Thoracic aorta (tissue), 2 donors: ENCODE results near the gene HDC. TPM values are rescaled to one million over a fixed set of nuclear protein-coding genes. Genes with fewer than 3 reads are reported as not detected.

ENCODE experiments used
- ATAC-seq: fragments of 150-250 bp; one replicate; pipeline ENCODE4 v1.8.0; 2017; ENCODE audit warnings: low read depth; ENCODE audit not compliant: insufficient number of reproducible peaks, low FRiP score
- DNase-seq: peaks from one replicate; pipeline ENCODE4 v3.0.0-alpha.2; 2020; ENCODE audit warnings: low spot score
- H3K27ac ChIP-seq, 2 donors: fragments of 200-600 bp; sonication (generic); 1 replicate in 1 of 2; 2 replicates in 1 of 2; pipeline ENCODE4 v1.5.1; 2016; ENCODE audit warnings: mild to moderate bottlenecking in 2 of 2, moderate library complexity in 2 of 2
- H3K27me3 ChIP-seq: fragments of 200-600 bp; sonication (generic); replicated peaks from 2 replicates; pipeline ENCODE4 v1.6.0; 2016; ENCODE audit warnings: mild to moderate bottlenecking; ENCODE audit not compliant: insufficient read depth
- H3K36me3 ChIP-seq: fragments of 200-600 bp; sonication (generic); one replicate; pipeline ENCODE4 v1.5.1; 2016
- H3K4me1 ChIP-seq, 2 donors: fragments of 200-600 bp; sonication (generic); 1 replicate in 1 of 2; 2 replicates in 1 of 2; pipeline versions ENCODE4 v1.5.1 to v1.6.0; 2016; ENCODE audit warnings: low read depth in 2 of 2, mild to moderate bottlenecking in 1 of 2; ENCODE audit not compliant: control insufficient read depth in 1 of 2
- H3K4me3 ChIP-seq: fragments of 200-600 bp; sonication (generic); 2 replicates; pipeline ENCODE4 v1.5.1; 2016; ENCODE audit warnings: mild to moderate bottlenecking
- H3K9me3 ChIP-seq: fragments of 200-600 bp; sonication (generic); 2 replicates; pipeline ENCODE4 v1.5.1; 2016
- total RNA-seq, 2 donors: library from RNA; depleted of rRNA; stranded (reverse); fragments of >200 nt; gene quantifications; one replicate each; pipeline versions ENCODE4 v1.1.0 to v1.2.3, GENCODE V29; 2016
- TF ChIP-seq, protein P1 (sequence below): fragments of 200-600 bp; sonication (generic); IDR thresholded peaks from one replicate; pipeline ENCODE4 v1.5.1; 2019; ENCODE audit warnings: antibody characterized with exemption

Gene HDC
- total RNA-seq, 2 donors from 2014 or later = 4.0 to 8.3 TPM

DNA sequence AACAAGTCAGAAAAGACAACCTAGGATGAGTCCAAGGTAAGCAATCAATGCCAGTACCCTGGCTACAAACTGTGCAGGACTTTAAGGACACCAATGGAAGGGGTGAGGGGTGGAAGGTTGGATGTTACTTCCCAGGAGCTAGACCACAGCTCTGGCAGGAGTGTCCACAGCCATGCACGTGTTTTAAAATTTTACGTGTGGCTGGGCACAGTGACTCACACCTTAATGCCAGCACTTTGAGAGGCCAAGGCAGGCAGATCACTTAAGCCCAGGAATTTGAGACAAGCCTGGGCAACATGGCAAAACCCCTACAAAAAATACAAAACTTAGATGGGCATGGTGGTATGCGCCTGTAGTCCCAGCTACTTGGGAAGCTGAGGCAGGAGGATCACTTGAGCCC lies 14.7 kb upstream of the HDC start:
- no peak for DNase-seq
- Histone ChIP-seq H3K9me3 (no peaks in the 10 kb centered on the region), H3K4me3 (no peak overlapping the region), H3K27me3 (no peaks in the 10 kb centered on the region), H3K36me3 (no peaks in the 10 kb centered on the region), H3K27ac (no peak overlapping the region), H3K4me1 (no peaks in the 10 kb centered on the region)
- TF ChIP-seq, protein P1, sequence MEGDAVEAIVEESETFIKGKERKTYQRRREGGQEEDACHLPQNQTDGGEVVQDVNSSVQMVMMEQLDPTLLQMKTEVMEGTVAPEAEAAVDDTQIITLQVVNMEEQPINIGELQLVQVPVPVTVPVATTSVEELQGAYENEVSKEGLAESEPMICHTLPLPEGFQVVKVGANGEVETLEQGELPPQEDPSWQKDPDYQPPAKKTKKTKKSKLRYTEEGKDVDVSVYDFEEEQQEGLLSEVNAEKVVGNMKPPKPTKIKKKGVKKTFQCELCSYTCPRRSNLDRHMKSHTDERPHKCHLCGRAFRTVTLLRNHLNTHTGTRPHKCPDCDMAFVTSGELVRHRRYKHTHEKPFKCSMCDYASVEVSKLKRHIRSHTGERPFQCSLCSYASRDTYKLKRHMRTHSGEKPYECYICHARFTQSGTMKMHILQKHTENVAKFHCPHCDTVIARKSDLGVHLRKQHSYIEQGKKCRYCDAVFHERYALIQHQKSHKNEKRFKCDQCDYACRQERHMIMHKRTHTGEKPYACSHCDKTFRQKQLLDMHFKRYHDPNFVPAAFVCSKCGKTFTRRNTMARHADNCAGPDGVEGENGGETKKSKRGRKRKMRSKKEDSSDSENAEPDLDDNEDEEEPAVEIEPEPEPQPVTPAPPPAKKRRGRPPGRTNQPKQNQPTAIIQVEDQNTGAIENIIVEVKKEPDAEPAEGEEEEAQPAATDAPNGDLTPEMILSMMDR = no peak
- ATAC-seq = no peak

DNA sequence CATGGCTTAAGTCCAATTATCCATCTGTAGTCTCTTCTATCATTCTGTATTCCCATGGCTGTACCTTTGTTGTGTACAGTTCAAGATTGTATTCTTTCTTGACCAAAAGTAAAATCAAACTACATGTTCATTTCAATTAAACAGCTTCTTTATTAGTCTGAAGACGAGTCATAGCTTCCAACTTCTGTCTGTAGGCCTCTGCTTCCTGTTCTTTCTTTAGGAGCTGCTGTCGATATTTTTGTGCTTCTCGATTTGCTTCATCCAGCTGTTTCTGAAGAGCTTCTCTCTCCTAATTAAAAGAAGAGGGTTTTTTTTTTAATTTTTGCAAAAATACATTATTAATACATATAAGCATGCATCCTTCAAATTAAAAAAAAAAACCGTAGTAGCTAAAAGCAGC lies 13.0 kb upstream of the HDC start:
- TF ChIP-seq, protein P1 = no peak
- H3K9me3 ChIP-seq = no peaks in the 10 kb centered on the region

DNA sequence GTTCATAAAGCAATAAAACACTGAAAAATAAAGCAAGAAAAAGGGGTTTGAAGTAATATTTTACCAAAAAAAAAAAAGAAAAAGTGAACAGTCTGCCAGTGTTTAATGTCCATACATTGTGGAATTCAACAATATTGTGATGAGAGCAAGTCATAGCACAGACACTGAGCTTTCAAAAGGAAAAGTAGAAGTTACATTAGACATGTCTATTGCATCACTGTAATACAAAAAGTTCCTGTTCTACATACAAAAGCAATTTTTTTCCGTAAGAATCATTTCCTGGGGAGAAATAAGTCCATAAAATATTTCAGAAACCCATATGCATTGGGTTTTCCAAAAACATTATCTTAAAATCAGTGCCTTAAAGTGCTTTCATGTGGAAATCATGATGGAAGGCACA lies 11.8 kb upstream of the HDC start:
- H3K4me1 ChIP-seq = no peaks in the 10 kb centered on the region
- H3K9me3 ChIP-seq = no peaks in the 10 kb centered on the region
- H3K36me3 ChIP-seq = no peaks in the 10 kb centered on the region
- H3K27ac ChIP-seq = no peak overlapping the region
- ATAC-seq (no peak), DNase-seq (no peak)
- H3K27me3 ChIP-seq = no peaks in the 10 kb centered on the region
- TF ChIP-seq, protein P1 = no peak
- no peak overlapping the region for H3K4me3 ChIP-seq

More for the DNA sequence above, 13.0 kb upstream of the HDC start:
- DNase-seq (no peak), ATAC-seq (no peak)
- Histone ChIP-seq H3K36me3 (no peaks in the 10 kb centered on the region), H3K4me1 (no peaks in the 10 kb centered on the region), H3K4me3 (no peak overlapping the region), H3K27ac (no peak overlapping the region), H3K27me3 (no peaks in the 10 kb centered on the region)

DNA sequence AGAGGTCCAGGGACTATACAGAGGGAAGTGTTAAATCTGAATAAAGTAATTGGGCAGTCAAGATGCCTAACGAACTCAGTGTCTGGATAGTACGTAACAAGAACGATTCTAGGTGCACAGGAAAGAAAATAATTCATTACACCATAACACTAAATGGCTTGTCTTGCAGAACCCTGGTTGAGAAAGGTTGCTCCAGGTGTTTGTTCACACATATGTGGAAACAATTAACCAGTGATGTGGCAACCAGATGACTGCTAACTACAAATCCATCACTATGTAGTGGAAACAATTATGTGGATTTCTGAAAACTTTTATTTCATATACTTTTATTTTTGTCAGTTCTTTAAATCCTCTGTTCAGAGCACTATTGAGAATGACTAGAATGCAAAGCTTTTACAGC lies 10.4 kb upstream of the HDC start:
- ATAC-seq = no peak
- TF ChIP-seq, protein P1 = no peak
- no peak overlapping the region for H3K4me3 ChIP-seq
- H3K36me3 ChIP-seq = no peaks in the 10 kb centered on the region
- H3K27me3 ChIP-seq = no peaks in the 10 kb centered on the region
- no peaks in the 10 kb centered on the region for H3K4me1 ChIP-seq
- no peak overlapping the region for H3K27ac ChIP-seq
- no peaks in the 10 kb centered on the region for H3K9me3 ChIP-seq
- DNase-seq = no peak

DNA sequence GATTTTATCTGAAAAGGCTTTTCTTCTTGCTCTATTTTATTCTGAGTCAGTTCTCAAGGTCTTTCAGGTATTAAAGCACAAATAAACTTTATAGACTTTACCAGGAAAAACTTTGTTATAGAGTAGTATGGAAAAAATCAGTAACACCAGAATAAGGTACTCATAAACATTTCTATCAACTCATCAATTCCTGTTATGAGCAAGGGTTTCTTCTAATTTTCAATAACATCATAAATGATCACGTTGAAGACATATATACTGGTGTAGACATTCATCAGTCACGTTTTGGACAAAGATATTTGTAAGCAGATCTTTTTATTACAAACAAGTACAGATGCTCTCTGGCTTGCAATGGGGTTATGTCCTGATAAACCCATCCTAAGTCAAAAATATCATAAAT lies 9.6 kb upstream of the HDC start:
- TF ChIP-seq, protein P1 = no peak
- ATAC-seq = no peak
- H3K4me1 ChIP-seq = no peaks in the 10 kb centered on the region
- no peaks in the 10 kb centered on the region for H3K9me3 ChIP-seq
- no peak overlapping the region for H3K4me3 ChIP-seq
- H3K27me3 ChIP-seq = no peaks in the 10 kb centered on the region
- no peak overlapping the region for H3K27ac ChIP-seq
- no peaks in the 10 kb centered on the region for H3K36me3 ChIP-seq
- DNase-seq = no peak
